H1 (cell line): ENCODE data around the gene ZYX. TPM values are rescaled to one million over a fixed set of nuclear protein-coding genes. Genes with fewer than 3 reads are reported as not detected.

Experiments
- CTCF ChIA-PET: fragments of 300-600 bp; sonication (Branson Sonifier 250); formaldehyde crosslinking; loops from one replicate; lab custom pipeline; 2021; ENCODE audit not compliant: partially characterized antibody; lab: Charles Lee
- POLR2A ChIA-PET: fragments of 300-600 bp; sonication (Branson Sonifier 250); formaldehyde crosslinking; loops from one replicate; lab custom pipeline; 2021; ENCODE audit warnings: inconsistent platforms; ENCODE audit not compliant: partially characterized antibody; lab: Charles Lee
- DNase-seq, 2 experiments: peaks; one replicate each; pipeline versions ENCODE4 v3.0.0 to v3.0.0-alpha.2; 2010 to 2022; ENCODE audit warnings: low spot score in 2 of 2, low read depth in 1 of 2, mixed read lengths in 1 of 2
- FAIRE-seq: peaks from 2 replicates; lab custom pipeline; 2011; peaks lifted over from hg19 to GRCh38; lab: Jason Lieb, UNC
- H2AFZ ChIP-seq: 2 replicates; pipeline ENCODE4 v1.8.1; 2012; ENCODE audit warnings: low read length, inconsistent platforms
- H2AK5ac ChIP-seq: 2 replicates; pipeline ENCODE4 v1.6.1; 2013; ENCODE audit warnings: low read depth, low read length
- H2BK120ac ChIP-seq: replicated peaks from 2 replicates; pipeline ENCODE3; 2013; ENCODE audit warnings: low read depth, low read length, inconsistent platforms
- H2BK12ac ChIP-seq: 2 replicates; pipeline ENCODE4 v1.6.1; 2013; ENCODE audit warnings: low read depth, low read length
- H2BK15ac ChIP-seq: 2 replicates; pipeline ENCODE4 v1.6.1; 2013; ENCODE audit warnings: low read length
- H2BK20ac ChIP-seq: 2 replicates; pipeline ENCODE4 v1.6.1; 2013; ENCODE audit warnings: low read length
- H2BK5ac ChIP-seq: 2 replicates; pipeline ENCODE4 v1.6.1; 2013; ENCODE audit warnings: low read depth, low read length
- H3K14ac ChIP-seq: 2 replicates; pipeline ENCODE4 v1.6.1; 2013; ENCODE audit warnings: inconsistent platforms; ENCODE audit not compliant: insufficient read length
- H3K18ac ChIP-seq: 2 replicates; pipeline ENCODE4 v1.6.1; 2013; ENCODE audit warnings: low read length; ENCODE audit errors: extremely low read depth
- H3K23ac ChIP-seq: 2 replicates; pipeline ENCODE4 v1.6.1; 2013; ENCODE audit warnings: inconsistent platforms; ENCODE audit not compliant: insufficient read length
- H3K23me2 ChIP-seq: 2 replicates; pipeline ENCODE4 v1.6.1; 2013; ENCODE audit warnings: low read depth, low read length
- H3K27ac ChIP-seq: 2 replicates; pipeline ENCODE4 v1.6.1; 2011; ENCODE audit warnings: low read depth, low read length, inconsistent platforms
- H3K27me3 ChIP-seq, 4 experiments: replicated peaks in 1 of 4; 1 replicate in 1 of 4; 2 replicates in 3 of 4; pipeline versions ENCODE4 v1.6.1 to v1.8.1; 2011 to 2013; ENCODE audit warnings: low read length in 3 of 4, mild to moderate bottlenecking in 3 of 4, inconsistent platforms in 2 of 4, mixed read lengths in 2 of 4, moderate library complexity in 1 of 4; ENCODE audit not compliant: control insufficient read depth in 3 of 4, insufficient read depth in 3 of 4; ENCODE audit errors: extremely low read depth in 1 of 4
- H3K36me3 ChIP-seq, 4 experiments: 2 replicates each; pipeline versions ENCODE4 v1.6.1 to v1.8.1; 2011 to 2013; ENCODE audit warnings: mild to moderate bottlenecking in 4 of 4, low read length in 3 of 4, moderate library complexity in 2 of 4, control low read depth in 1 of 4, inconsistent platforms in 1 of 4; ENCODE audit not compliant: insufficient read depth in 4 of 4, control insufficient read depth in 2 of 4
- H3K4ac ChIP-seq: replicated peaks from 2 replicates; pipeline ENCODE3; 2013; ENCODE audit warnings: low read length, low read depth, mixed read lengths, inconsistent platforms; ENCODE audit not compliant: insufficient read length
- H3K4me1 ChIP-seq, 4 experiments: replicated peaks in 1 of 4; 1 replicate in 1 of 4; 2 replicates in 3 of 4; pipeline versions ENCODE4 v1.6.1 to v1.8.1; 2011 to 2013; ENCODE audit warnings: low read length in 3 of 4, inconsistent platforms in 2 of 4, mixed read lengths in 1 of 4; ENCODE audit not compliant: insufficient read depth in 4 of 4, control insufficient read depth in 3 of 4
- H3K4me2 ChIP-seq, 2 experiments: 2 replicates each; pipeline versions ENCODE4 v1.6.1 to v1.8.1; 2011 to 2013; ENCODE audit warnings: low read depth in 2 of 2, low read length in 2 of 2, control low read depth in 1 of 2, inconsistent platforms in 1 of 2, mild to moderate bottlenecking in 1 of 2; ENCODE audit not compliant: insufficient read depth in 1 of 2
- H3K4me3 ChIP-seq, 4 experiments: fragments of 200-600, 300-600 bp in 1 of 4; sonication (generic), shearing (Covaris generic), sonication (Bioruptor Twin) in 1 of 4; 2 replicates each; pipeline versions ENCODE4 v1.5.1 to v1.8.1; 2011 to 2016; ENCODE audit warnings: low read length in 4 of 4, low read depth in 3 of 4, control low read depth in 2 of 4, inconsistent platforms in 2 of 4, mild to moderate bottlenecking in 2 of 4, mixed read lengths in 1 of 4, moderate library complexity in 1 of 4; ENCODE audit not compliant: insufficient read depth in 2 of 4; ENCODE audit errors: extremely low read depth in 1 of 4
- H3K56ac ChIP-seq: replicated peaks from 2 replicates; pipeline ENCODE3; 2013; ENCODE audit warnings: low read depth, mild to moderate bottlenecking, mixed read lengths, low read length, inconsistent platforms; ENCODE audit not compliant: insufficient read length
- H3K79me1 ChIP-seq: 2 replicates; pipeline ENCODE4 v1.6.1; 2013; ENCODE audit warnings: low read depth, low read length, control low read depth
- H3K79me2 ChIP-seq, 2 experiments: 2 replicates each; pipeline versions ENCODE4 v1.6.1 to v1.8.1; 2012 to 2013; ENCODE audit warnings: low read length in 2 of 2, mild to moderate bottlenecking in 2 of 2, inconsistent platforms in 1 of 2; ENCODE audit not compliant: insufficient read depth in 2 of 2, control insufficient read depth in 1 of 2
- H3K9ac ChIP-seq, 4 experiments: replicated peaks in 1 of 4; 1 replicate in 1 of 4; 2 replicates in 3 of 4; pipeline versions ENCODE4 v1.6.1 to v1.8.1; 2011 to 2013; ENCODE audit warnings: low read depth in 3 of 4, low read length in 3 of 4, control low read depth in 2 of 4, mild to moderate bottlenecking in 2 of 4, moderate library complexity in 2 of 4, inconsistent platforms in 1 of 4; ENCODE audit errors: extremely low read depth in 1 of 4
- H3K9me3 ChIP-seq, 2 experiments: 2 replicates each; pipeline versions ENCODE4 v1.6.1 to v1.8.1; 2012 to 2013; ENCODE audit warnings: mild to moderate bottlenecking in 2 of 2, moderate library complexity in 2 of 2, control low read depth in 1 of 2, inconsistent platforms in 1 of 2, low read depth in 1 of 2, low read length in 1 of 2, mixed read lengths in 1 of 2; ENCODE audit not compliant: insufficient read depth in 2 of 2
- H4K20me1 ChIP-seq, 2 experiments: replicated peaks in 1 of 2; 2 replicates each; pipeline versions ENCODE3 to v1.8.1; 2011 to 2013; ENCODE audit warnings: inconsistent platforms in 2 of 2, low read length in 2 of 2, mild to moderate bottlenecking in 1 of 2; ENCODE audit not compliant: insufficient read depth in 2 of 2, control insufficient read depth in 1 of 2
- H4K5ac ChIP-seq: 2 replicates; pipeline ENCODE4 v1.6.1; 2013; ENCODE audit warnings: low read length, low read depth, mixed read lengths, inconsistent platforms; ENCODE audit not compliant: insufficient read length
- H4K8ac ChIP-seq: 2 replicates; pipeline ENCODE4 v1.8.0; 2013; ENCODE audit warnings: mild to moderate bottlenecking, moderate library complexity, low read length, inconsistent platforms; ENCODE audit not compliant: insufficient read depth; ENCODE audit errors: extremely low read depth
- H4K91ac ChIP-seq: replicated peaks from 2 replicates; pipeline ENCODE3; 2013; ENCODE audit warnings: low read length, mixed read lengths, inconsistent platforms; ENCODE audit not compliant: insufficient read length
- CBX5 ChIP-seq: fragments of 300-800, 300-1000 bp; sonication (generic); IDR thresholded peaks from 2 replicates; pipeline ENCODE4 v1.7.1; 2016; ENCODE audit warnings: antibody characterized with exemption, low read length, low read depth
- CEBPB ChIP-seq: IDR thresholded peaks from 2 replicates; pipeline ENCODE4 v1.6.1; 2012; ENCODE audit warnings: low read depth, low read length
- CHD1 ChIP-seq: IDR thresholded peaks from 2 replicates; pipeline ENCODE4 v1.6.1; 2012; ENCODE audit warnings: low read depth, low read length, improper control_type of control experiment
- CHD2 ChIP-seq: IDR thresholded peaks from 2 replicates; pipeline ENCODE4 v1.6.1; 2012; ENCODE audit warnings: low read length, improper control_type of control experiment
- CREB1 ChIP-seq: IDR thresholded peaks from 2 replicates; pipeline ENCODE4 v1.6.1; 2012; ENCODE audit warnings: inconsistent platforms
- HDAC2 ChIP-seq, 2 experiments: fragments of 300-600 bp in 1 of 2; sonication (generic) in 1 of 2; IDR thresholded peaks; 2 replicates each; pipeline ENCODE4 v1.6.1; 2011 to 2012; ENCODE audit warnings: low read depth in 2 of 2, low read length in 2 of 2, mild to moderate bottlenecking in 2 of 2, moderate library complexity in 2 of 2, borderline replicate concordance in 1 of 2, inconsistent platforms in 1 of 2
- JUN ChIP-seq: IDR thresholded peaks from 2 replicates; pipeline ENCODE4 v1.6.1; 2011; ENCODE audit warnings: low read depth, mild to moderate bottlenecking, improper control_type of control experiment, low read length
- POLR2A ChIP-seq, 2 experiments: IDR thresholded peaks; 1 replicate in 1 of 2; 2 replicates in 1 of 2; pipeline ENCODE4 v1.6.1; 2011; ENCODE audit warnings: low read depth in 2 of 2, low read length in 2 of 2, mild to moderate bottlenecking in 2 of 2; ENCODE audit errors: control extremely low read depth in 1 of 2
- SIX5 ChIP-seq: IDR thresholded peaks from 2 replicates; pipeline ENCODE4 v1.6.1; 2011; ENCODE audit warnings: mild to moderate bottlenecking, low read depth, low read length
- SRF ChIP-seq: IDR thresholded peaks from 2 replicates; pipeline ENCODE4 v1.6.1; 2011; ENCODE audit warnings: mild to moderate bottlenecking, low read depth, low read length, moderate library complexity
- TAF7 ChIP-seq: optimal IDR thresholded peaks from 2 replicates; pipeline ENCODE3; 2011; ENCODE audit warnings: low read depth, mild to moderate bottlenecking, inconsistent platforms, low read length, moderate library complexity, borderline replicate concordance
- TEAD4 ChIP-seq: IDR thresholded peaks from 2 replicates; pipeline ENCODE4 v1.6.1; 2012; ENCODE audit warnings: low read depth, low read length, inconsistent platforms, mixed read lengths
- WGBS, 2 experiments: shearing (Covaris generic) in 1 of 2; methylation state at CpG; one replicate each; pipeline versions ENCODE4 v1.1.6 to v1.1.7; 2013 to 2015; ENCODE audit warnings: low lambda C conversion rate in 2 of 2, mixed read lengths in 2 of 2, inconsistent platforms in 1 of 2, low coverage in 1 of 2, missing lambda C conversion rate in 1 of 2; ENCODE audit not compliant: insufficient replicate concordance in 2 of 2, insufficient coverage in 1 of 2, insufficient read length in 1 of 2; ENCODE audit errors: extremely low coverage in 1 of 2, missing lambda C conversion rate in 1 of 2; 5-methylcytosine and 5-hydroxymethylcytosine counted together
- polyA plus RNA-seq, 7 experiments: library from polyadenylated mRNA; depleted of rRNA in 3 of 7; stranded (reverse) in 5 of 7; unstranded in 2 of 7; fragments of >200 nt in 5 of 7; fragments of 200-250 nt in 2 of 7; gene quantifications; 1 replicate in 5 of 7; 2 replicates in 1 of 7; 4 replicates in 1 of 7; pipeline versions ENCODE4 v1.2.1 to v1.2.3, GENCODE V29; 2011 to 2013; ENCODE audit warnings: missing spikeins in 2 of 7, mixed read lengths in 2 of 7
- total RNA-seq: library from RNA; stranded (reverse); fragmentation: NEBNext Ultra II Directional; extraction: Animal tissue kit (Norgen Biotek cat#: 25700); gene quantifications from 2 replicates; pipeline ENCODE4 v1.2.1, GENCODE V29; 2021
- TF ChIP-seq, protein P1 (sequence below): IDR thresholded peaks from 2 replicates; pipeline ENCODE4 v1.6.1; 2012; ENCODE audit warnings: inconsistent platforms

The ZYX gene
- total and polyA plus RNA-seq, 2 of the 8 experiments (the other 6 are each of a cell fraction or from before 2014, with no cell fraction given), result 40.6 to 159 TPM

DNA sequence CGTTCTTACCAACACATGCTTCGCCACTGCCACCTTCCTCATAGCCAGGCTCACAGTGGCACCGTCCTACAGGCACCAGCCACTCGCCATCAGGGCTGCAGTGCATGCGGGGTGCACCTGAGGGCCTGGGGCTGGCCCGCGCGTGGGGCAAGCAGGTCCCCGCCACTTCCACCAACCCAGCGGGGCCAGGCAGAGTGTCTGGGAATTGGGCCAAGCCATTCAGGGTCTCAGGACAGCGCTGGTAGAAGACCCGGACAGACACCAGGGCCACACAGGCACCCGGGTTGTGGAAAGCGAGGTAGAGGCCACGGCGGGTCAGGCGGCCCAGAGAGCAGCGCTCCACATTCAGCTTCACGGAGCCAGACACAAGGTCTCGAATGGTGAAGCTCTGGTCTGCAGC lies 18.5 kb downstream of the ZYX start:
- Histone ChIP-seq H2BK5ac (no peak overlapping the region), H3K23me2 (no peaks in the 10 kb centered on the region), H4K91ac (no peak overlapping the region), H3K27ac (no peak overlapping the region), H3K27me3 (no peaks in the 10 kb centered on the region), H3K4me3 (no peak overlapping the region), H2AK5ac (no peak overlapping the region), H3K23ac (no peak overlapping the region), H4K5ac (no peak overlapping the region), H3K9me3 (no peaks in the 10 kb centered on the region), H2BK120ac (no peak overlapping the region), H3K4ac (no peak overlapping the region), H3K36me3 (peaks cover 46 to 71% (median 69%) of the 10 kb centered on the region in 4 experiments), H3K18ac (no peak overlapping the region), H2BK15ac (no peak overlapping the region), H2AFZ (no peak overlapping the region), H3K79me1 (peaks cover 5% of the 10 kb centered on the region; the same call in 1 of the 2 replicates), H3K14ac (no peak overlapping the region), H3K4me1 (no peaks in the 10 kb centered on the region), H4K8ac (no peak overlapping the region), H3K79me2 (peaks cover 0 to 21% of the 10 kb centered on the region in 2 experiments; a peak in 2 of 4 replicates), H4K20me1 (peaks cover 7 to 24% of the 10 kb centered on the region in 2 experiments), H3K4me2 (no peak overlapping the region), H2BK20ac (no peak overlapping the region), H3K9ac (no peak overlapping the region), H2BK12ac (no peak overlapping the region), H3K56ac (no peak overlapping the region)
- 89% methylated on average over 20 of the region's 20 CpGs; no CpG with 5 or more reads in 1 of the 2 experiments for WGBS, 2 experiments
- DNase-seq (no peak), FAIRE-seq (no peak)
- ChIA-PET CTCF (interaction anchor here (1.2 to 23.5 kb wide), 8 partner anchors 6 to 103 kb away, joined by 3 to 359 read pairs (median 26); partner anchors contain the start of genes EPHA1 and ZYX), POLR2A (interaction anchor here (1.1 to 25.2 kb wide), 4 partner anchors 9 to 23 kb away, joined by 3 to 518 read pairs (median 146); partner anchors contain the start of genes EPHA1 and ZYX)
- TF ChIP-seq HDAC2 (IDR thresholded peaks at IDR 0.05; ENCODE audit: borderline replicate concordance in 1 of 2, low read depth in 2 of 2, low read length in 2 of 2), result no peak
- no peak for TF ChIP-seq CBX5
- no peak for TF ChIP-seq CEBPB
- TF ChIP-seq TEAD4, result no peak
- no peak for TF ChIP-seq CREB1
- no peak for TF ChIP-seq SRF
- no peak for TF ChIP-seq CHD2
- TF ChIP-seq, protein P1, sequence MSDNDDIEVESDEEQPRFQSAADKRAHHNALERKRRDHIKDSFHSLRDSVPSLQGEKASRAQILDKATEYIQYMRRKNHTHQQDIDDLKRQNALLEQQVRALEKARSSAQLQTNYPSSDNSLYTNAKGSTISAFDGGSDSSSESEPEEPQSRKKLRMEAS, result no peak
- TF ChIP-seq JUN, result no peak
- no peak for TF ChIP-seq SIX5
- TF ChIP-seq TAF7, result no peak
- no peak for TF ChIP-seq CHD1
- no peak for TF ChIP-seq POLR2A (IDR thresholded peaks at IDR 0.05; ENCODE audit: control extremely low read depth in 1 of 2, low read depth in 2 of 2, low read length in 2 of 2)
